NCI-H2029 treated with DMSO at 0.1 percent for 48 hours (cell line): ENCODE data around the gene C16orf90.
"Not testable (repeated sequence)": the region's sequence is repeated elsewhere in the genome, so short reads cannot be mapped to it uniquely, and the experiment has no call there.

Experiments used
- DNase-seq: peaks from one replicate; lab custom pipeline; 2025; lab: John Stamatoyannopoulos, UW

The C16orf90 gene

GRCh38 chr16:3484318-3485096 lies 10.8 kb downstream of the C16orf90 start:
- DNase-seq: no peak

- no peak for DNase-seq
Observed at GRCh38 chr16:3482659-3483241, 12.5 kb downstream of the C16orf90 start.

- no peak for DNase-seq
Observed at GRCh38 chr16:3481696-3482658, 13.3 kb downstream of the C16orf90 start.

DNA sequence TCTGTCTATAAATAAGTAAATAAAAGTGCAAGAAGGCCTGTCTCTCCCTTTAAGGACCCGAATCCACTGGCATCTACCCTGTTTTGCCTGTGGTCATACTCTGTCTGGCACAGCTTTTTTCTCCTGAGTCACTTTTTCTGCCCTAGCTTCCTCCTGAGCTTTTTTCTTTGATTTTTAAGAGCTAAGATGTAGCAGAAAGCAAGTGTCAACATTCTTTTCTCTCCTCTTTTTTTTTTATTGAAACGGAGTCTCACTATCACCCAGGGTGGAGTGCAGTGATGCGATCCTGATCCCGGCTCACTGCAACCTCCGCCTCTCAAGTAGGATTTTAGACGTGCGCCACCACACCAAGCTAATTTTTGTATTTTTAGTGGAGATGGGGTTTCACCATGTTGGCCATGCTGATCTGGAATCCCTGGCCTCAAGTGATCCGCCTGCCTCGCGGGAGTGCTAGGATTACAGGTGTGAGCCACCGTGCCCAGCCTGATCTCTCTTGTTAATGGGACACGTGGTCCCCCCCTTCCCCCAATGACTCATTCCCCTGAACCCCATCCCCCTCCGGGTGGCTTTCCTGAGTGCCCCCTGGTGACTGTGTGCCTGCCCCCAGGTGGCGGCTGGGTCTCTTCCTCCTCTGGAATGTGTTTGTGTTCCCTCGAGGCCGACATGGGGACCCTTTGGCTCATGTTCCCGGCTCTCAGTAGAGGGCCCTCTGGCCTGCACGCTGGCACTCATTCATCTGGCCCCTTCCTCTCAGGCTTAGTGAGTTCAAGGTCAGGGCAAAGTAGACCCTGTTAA lies 14.2 kb downstream of the C16orf90 start:
- no peak for DNase-seq

DNA sequence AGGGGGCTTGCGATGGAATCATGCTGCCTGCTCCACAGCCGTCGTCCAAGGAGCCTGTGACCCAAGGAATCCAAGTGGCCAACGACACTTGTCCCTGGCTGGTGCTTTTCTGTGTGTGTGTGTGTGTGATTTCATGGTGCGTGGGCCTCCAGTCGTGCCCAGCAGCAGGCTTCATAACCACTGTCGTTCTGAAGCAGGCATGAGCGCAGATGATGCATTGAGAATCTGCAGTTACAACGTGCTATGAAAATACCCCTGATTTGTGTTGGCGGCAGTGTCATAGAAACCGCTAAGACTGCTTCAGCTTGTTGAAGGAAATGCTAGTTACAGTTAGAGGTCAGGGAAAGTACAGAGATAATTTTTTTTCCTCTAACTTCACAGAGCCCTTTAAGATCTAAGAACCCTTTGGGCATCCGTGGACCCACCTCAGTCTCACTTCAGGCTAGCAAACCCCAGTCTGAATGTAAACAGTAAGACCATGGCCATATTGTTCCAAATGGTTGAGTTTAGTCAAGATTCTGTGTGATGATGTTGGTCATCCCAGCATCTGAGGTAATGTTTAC lies 15.6 kb downstream of the C16orf90 start:
- DNase-seq: no peak

DNA sequence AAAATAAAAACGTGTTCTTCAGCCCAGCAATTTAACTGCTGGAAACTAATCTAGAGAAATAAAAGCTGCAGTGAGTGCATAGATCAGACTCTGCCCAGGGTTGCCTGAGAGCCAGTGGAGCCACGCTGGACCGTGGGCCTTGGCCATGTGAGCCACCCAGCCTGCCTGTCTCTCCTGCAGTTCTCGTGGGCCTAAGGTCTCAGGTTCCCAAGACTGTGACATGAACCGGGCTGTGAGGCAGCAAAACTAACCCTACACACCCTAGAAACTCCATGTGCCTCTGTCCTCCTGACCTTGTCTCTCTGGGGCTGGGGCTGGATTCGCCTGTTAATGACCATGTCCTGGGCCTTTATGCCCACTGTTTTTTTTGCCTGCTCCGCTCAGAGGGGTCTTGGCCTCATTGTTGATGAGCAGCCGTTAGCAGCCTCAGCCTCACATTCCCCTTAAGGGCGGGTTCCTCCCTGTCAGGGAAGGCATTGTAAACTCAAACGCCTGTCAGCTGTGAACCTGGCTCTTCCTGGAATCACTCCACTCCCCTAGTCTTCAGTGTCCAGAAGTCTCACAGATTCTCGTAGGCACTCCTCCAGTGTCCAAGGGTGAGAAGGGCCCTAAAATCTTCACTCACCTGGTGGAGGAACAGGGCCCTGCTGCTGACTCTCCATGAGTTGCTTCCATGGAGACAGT lies 16.9 kb downstream of the C16orf90 start:
- no peak for DNase-seq

- no peak for DNase-seq
Observed at GRCh38 chr16:3476409-3476808, 18.9 kb downstream of the C16orf90 start.

GRCh38 chr16:3475604-3476375 lies 19.5 kb downstream of the C16orf90 start:
- no peak for DNase-seq

- DNase-seq: not testable (repeated sequence)
Observed at GRCh38 chr16:3474870-3475269, 20.4 kb downstream of the C16orf90 start.

GRCh38 chr16:3474136-3474779 lies 21.0 kb downstream of the C16orf90 start:
- DNase-seq: no peak

GRCh38 chr16:3473596-3473943 lies 21.7 kb downstream of the C16orf90 start:
- not testable (repeated sequence) for DNase-seq

DNA sequence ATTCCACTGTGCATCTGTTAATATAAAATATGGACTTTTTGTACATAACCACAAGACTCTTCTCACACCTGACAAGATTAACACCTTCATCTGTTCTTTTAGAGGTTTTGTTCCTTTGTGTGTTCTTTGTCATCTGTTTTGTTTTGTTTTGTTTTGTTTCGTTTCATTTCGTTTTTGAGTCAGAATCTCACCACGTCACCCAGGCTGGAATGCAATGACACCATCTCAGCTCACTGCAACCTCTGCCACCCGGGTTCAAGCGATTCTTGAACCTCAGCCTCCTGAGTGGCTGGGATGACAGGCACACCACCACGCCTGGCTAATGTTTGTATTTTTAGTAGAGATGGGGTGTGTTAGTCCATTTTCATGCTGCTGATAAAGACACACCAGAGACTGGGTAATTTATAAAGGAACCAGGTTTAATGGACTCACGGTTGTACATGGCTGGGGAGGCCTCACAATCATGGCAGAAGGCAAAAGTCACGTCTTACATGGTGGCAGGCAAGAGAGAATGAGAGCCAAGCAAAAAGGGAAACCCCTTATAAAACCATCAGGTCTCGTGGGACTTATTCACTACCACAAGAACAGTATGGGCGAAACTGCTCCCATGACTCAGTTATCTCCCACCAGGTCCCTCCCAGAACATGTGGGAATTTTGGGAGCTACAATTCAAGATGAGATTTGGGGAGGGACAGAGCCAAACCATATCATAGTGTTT lies 22.3 kb downstream of the C16orf90 start:
- DNase-seq: no peak

DNA sequence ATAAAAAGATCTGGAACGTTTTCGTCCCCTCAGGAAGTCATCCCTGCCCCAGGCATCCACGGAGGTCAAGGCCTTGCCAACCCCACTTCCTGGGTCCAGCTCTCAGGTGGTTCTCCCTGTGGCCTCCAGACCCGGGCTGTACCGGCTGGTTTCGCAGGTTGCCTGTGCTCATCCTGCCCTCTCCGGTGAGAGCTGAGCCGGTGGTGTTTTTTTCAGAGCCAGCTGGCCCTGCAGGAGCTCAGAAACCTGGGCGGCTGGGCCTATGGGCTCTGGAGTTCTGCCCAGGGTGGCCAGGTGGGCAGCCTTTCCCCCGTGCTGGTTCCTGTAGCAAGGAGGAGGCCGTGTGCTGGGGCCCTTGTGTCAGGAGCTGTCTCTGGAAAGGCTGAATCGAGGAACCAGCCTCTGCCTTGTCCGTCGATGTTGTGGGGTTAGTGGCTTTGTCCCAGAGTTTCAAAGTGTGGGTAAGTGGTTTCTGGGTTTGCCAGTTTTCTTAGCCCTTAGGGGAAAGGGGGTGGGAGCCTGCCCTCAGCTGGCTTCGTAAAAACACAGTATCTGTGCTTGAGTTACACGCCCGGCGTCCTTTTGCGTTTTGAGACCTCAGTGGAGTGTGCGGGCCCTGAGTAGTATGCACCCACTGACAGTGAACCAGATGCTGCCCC lies 23.6 kb downstream of the C16orf90 start:
- no peak for DNase-seq

- DNase-seq: no peak
Observed at GRCh38 chr16:3470723-3471122, 24.6 kb downstream of the C16orf90 start.

DNA sequence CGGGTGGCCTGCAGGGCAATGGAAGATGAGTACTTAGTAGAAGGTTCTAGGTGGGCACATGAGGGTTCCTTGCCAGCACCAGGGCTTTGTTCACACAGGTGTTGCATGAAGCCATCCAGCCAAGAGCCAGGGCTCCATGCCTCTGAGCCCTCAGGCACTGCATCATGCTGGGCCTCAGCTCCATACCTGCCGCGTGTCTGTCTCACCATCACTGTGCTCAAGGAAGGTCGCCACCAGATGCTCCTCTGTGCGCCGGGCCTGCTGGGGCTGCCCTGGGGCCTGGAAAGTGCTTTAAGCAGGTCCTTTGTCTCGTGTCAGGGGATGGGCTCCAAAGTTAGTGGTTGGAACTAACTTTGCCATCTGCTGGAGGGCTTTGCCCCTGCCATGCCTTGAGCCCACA lies 25.6 kb downstream of the C16orf90 start:
- no peak for DNase-seq

- DNase-seq: no peak
Observed at GRCh38 chr16:3468501-3468900, 26.8 kb downstream of the C16orf90 start.

DNA sequence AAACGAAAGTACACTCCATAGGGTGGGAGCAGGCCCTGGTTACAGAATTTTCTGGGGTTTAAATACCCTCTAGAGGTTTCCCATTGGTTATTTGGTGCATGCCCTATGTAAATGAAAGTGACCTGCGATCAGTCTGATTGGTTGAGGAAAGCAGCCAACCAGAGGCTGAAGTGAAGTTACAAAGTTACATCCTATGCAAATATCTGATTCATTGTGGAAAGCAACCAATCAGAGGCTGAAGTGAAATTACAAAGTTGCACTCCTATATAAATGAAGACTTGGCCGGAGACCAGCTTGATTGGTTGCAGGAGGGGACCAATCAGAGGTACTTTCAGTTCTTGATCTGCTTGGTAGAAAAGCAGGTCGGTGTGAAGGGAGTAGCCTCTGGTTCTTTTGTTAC lies 27.4 kb downstream of the C16orf90 start:
- no peak for DNase-seq

DNA sequence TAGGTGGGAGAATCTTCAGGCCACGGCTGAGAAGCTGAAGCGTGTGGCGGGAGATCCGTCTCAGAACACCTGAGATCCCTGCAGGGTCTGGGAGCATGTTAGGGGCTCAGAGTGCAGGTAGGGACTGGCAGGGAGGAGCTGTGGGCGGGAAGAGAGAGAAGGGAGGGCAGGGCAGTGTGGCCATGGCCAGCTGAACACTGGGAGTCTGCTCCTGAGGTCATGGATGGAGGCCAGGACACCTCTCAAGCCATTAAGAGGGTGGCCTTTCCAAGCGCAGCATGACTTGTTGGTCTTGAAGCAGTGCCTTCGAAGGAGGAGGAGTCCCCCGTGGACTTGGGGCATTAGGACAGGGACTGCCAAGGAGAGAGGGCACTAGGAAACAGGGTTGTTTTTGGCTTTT lies 28.1 kb downstream of the C16orf90 start:
- no peak for DNase-seq
